Measurements from ENCODE around the gene GABRE.

The GABRE gene

GRCh38 chrX:151904989-151905388, 69.5 kb downstream of the GABRE start:
- no peaks in the 10 kb centered on the region for H3K36me3 ChIP-seq (ENCODE audit: control insufficient read depth, insufficient read depth, low read length)
- H3K4me3 ChIP-seq (ENCODE audit: insufficient read depth, low read depth, low read length, poor library complexity, severe bottlenecking), result no peak overlapping the region
- DNase-seq, result no peak
- no peaks in the 10 kb centered on the region for H3K4me1 ChIP-seq (ENCODE audit: control insufficient read depth, insufficient read depth, low read length, poor library complexity, severe bottlenecking)
- H3K27me3 ChIP-seq (replicated peaks; ENCODE audit: control insufficient read depth, insufficient read depth, low read length, poor library complexity, severe bottlenecking), result no peaks in the 10 kb centered on the region
- H3K27ac ChIP-seq (ENCODE audit: insufficient read depth, low read length, poor library complexity, severe bottlenecking), result no peak overlapping the region
- no peaks in the 10 kb centered on the region for H3K9me3 ChIP-seq (ENCODE audit: control insufficient read depth, low read length)
